Fibroblast of upper back skin (primary cell): ENCODE data around the gene ARL5A.
"Not testable (repeated sequence)": the region's sequence is repeated elsewhere in the genome, so short reads cannot be mapped to it uniquely, and the experiment has no call there.

Source experiments
- DNase-seq: peaks from one replicate; pipeline ENCODE4 v3.0.0-alpha.2; 2013

The ARL5A gene

DNA sequence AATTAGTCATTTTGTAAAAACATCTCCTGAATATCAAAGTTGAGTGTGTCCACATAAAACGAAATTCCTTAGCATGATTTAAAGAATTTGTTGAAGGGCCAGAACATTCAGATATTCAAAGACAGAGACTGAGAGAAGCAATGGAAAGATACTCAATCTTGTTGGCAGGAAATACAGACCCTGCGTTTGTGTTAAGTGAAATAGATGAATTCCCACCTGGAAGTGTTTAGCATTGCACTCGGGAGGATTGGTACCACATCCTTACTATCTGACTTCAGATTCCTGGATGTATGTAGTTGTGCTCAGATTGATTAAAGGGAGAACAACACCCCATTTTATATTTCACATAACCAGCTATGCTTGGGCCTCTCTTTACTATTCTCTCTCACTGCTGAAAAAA, 9.7 kb upstream of the ARL5A start:
- DNase-seq, result no peak

DNA sequence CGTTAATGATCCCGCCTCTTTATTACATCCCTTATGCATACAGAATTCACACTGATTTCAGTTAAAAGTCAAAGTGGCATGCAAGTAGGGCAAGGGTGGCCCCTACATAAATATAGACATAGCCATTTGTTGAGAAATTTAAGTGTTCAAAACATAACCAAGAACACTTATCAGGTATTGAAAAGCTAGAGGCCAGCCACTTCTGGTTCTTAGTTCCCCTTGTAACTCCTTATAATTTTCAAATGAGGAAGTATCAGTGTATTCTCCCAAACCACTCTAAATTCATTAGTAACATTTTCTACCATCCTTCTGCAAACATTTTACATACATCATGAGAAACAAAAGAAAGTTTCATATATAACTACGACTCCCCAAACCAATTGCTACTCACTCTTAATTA, 5.8 kb upstream of the ARL5A start:
- no peak for DNase-seq

GRCh38 chr2:151830961-151831360, 2.7 kb upstream of the ARL5A start:
- DNase-seq, result no peak

DNA sequence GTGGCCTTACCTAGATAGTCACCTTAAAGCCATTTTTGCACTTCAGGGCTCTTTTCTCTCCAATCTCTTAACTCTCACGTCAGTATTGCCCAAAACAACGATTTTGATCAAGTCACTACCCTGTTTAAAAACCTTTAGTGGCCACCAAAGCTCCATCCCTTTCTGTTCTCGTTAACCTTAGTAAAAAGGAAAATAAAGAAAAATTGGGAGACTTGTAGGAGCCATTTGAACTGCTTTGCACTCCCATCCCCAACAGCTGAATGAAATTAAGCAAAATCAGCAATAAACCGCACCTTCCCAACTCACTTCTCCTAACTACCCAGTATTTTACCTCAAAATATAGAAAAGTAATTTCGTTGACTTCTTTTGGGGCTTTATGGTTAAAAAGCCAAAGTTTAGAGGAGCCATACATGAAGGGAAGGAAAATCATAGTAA, 686 bp upstream of the ARL5A start:
- no peak for DNase-seq

- DNase-seq, result peak; percentile 20
Observed at GRCh38 chr2:151827564-151828142, 568 bp downstream of the ARL5A start.

- DNase-seq, result no peak
Observed at GRCh38 chr2:151826737-151827157, 1.5 kb downstream of the ARL5A start.

DNA sequence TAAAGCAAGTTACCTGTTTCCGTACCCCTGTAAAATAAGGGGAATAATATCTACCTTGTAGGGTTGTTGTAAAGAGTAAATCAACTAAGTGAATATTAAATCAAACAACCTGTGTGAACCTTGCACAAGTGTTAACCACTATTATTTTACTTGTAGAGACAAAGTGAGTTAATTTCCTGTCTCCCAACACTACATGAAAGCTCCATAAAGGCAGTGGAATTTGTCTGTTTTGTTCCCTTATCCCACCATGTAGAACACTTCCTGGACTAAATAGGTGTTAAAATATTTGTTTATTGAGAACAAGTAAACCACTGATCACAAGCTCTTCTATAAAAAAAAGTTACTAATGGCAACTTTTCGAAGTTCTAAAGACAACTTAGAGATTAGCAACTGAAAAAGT, 3.3 kb downstream of the ARL5A start:
- no peak for DNase-seq

- DNase-seq, result no peak
Observed at GRCh38 chr2:151823651-151824050, 4.6 kb downstream of the ARL5A start.

DNA sequence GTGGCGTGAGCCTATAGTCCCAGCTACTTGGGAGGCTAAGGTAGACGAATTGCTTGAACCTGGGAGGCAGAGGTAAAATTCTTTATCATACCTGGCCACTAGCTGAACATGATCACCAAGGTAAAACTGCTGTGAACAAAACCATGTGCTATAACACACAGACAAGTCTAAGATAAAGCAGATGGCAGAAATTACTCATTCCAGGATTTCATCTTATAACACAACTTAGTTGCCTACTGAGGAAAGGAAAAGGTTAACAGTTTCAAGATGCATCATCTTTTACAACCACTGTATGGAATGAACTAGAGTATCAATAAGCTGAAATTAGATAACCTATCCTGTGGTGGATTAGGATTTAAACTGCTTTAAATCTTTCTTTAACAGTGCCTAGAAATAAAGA, 8.3 kb downstream of the ARL5A start:
- no peak for DNase-seq

GRCh38 chr2:151817929-151818328, 10.3 kb downstream of the ARL5A start:
- DNase-seq, result no peak

GRCh38 chr2:151816843-151817242, 11.4 kb downstream of the ARL5A start:
- DNase-seq, result no peak

DNA sequence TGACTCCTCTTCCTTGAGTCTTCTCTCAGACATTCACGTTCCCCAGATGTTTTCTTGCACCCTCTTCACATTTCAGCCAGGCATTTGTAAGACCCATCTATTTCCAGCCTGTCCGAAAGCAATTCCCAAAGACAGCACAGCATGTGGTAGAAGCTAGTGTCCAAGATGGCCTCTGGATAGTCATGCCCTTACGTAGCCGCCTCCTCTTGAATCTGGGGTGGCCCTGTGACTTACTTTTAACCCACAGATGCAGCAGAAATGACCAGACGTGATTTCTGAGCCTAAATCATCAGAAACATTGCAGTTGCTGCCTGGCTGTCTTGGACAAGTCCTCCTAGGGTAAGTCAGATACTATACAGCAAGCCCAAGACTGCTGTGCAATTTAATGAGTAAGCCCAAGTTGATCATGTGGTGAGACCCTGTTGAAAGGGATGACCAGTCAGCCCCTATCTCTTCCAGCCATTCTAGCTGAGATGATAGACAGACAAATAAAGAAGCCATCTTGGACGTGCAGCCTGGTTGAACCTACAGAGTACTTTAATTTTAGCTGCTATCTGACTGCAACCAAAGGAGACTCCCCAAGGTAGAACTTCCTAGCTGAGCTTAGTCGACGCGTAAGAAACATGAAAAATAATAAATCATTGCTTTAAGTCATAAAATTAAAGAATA, 12.3 kb downstream of the ARL5A start:
- DNase-seq, result no peak

DNA sequence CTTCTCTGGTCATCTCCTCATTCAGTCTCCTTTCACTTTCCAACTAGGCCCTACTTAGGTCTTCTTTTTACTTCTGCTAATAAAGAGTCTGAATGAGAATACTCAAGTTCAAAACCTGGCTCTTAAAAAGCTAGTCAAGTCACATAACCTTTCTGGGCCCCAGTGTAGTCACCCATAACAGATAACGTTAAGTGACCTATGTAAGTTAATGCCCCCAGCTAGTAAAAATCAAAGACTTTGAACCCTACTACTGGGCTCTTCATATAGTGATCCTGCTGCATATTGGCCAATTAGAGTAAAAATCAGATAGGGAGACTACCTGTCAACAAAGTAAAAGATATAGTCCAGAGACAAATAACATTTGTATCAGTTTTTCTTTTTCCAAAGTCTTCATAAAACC, 17.7 kb downstream of the ARL5A start:
- DNase-seq, result no peak

GRCh38 chr2:151809073-151809383, 19.2 kb downstream of the ARL5A start:
- DNase-seq, result no peak

- DNase-seq, result peak; percentile 27
Observed at GRCh38 chr2:151808258-151809072, 19.8 kb downstream of the ARL5A start.

- DNase-seq, result no peak
Observed at GRCh38 chr2:151805961-151806360, 22.3 kb downstream of the ARL5A start.

- no peak for DNase-seq
Observed at GRCh38 chr2:151805343-151805742, 22.9 kb downstream of the ARL5A start.

DNA sequence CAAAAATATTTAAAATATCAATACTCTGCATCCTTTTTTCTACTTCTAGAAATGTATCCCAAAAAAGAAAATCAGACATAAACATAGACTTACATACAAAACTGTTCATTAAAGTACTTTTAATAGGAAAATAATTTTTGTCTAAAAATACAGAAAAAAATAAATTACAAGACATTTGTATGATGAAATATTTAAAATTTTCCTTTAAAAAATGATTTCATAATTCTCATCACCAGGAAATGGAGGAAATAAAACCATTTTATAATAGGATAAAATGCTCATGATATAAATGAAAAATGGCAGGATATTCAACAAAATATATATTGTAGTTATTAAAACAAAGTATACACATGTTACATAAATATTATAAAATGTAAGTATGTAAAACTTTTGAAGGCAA, 24.4 kb downstream of the ARL5A start:
- DNase-seq, result no peak

DNA sequence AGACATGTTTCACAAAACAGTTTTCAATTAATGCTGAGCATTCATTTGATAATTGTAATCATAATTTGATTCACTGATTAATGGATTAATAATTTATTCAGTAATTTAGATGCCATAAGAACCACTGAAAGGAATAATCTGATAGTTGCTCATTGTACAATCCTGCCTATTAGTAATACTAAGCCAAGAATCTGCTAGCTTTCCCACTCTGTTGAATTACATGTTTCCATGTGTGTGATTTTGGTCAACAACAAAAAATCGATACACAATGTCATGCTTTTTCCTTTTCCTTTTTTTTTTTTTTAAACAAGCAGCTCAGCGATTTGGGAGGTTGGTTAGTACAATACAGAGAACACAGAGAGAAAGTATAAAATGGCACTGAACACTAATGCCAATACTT, 25.9 kb downstream of the ARL5A start:
- no peak for DNase-seq

DNA sequence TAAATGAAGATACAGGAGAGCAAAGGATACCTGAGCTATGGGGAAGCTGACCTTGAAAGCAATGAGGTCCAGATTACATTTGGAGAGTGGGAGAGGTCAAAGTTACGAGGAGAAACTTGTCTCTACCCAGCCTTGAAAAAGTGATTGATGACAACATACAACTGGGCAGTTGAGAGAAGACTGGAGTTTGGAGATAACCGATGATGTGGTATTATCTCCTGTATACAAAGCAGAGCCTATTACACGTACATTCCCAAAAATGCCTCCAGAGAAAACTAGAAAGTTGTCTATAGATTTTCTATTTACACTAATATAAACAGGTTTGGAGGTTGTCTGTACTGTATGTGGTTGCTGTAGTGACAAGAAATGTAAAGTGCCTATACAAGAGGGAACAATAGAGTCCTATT, 28.3 kb downstream of the ARL5A start:
- DNase-seq, result no peak

- DNase-seq, result peak; percentile 10
Observed at GRCh38 chr2:151796774-151797173, 31.4 kb downstream of the ARL5A start.

DNA sequence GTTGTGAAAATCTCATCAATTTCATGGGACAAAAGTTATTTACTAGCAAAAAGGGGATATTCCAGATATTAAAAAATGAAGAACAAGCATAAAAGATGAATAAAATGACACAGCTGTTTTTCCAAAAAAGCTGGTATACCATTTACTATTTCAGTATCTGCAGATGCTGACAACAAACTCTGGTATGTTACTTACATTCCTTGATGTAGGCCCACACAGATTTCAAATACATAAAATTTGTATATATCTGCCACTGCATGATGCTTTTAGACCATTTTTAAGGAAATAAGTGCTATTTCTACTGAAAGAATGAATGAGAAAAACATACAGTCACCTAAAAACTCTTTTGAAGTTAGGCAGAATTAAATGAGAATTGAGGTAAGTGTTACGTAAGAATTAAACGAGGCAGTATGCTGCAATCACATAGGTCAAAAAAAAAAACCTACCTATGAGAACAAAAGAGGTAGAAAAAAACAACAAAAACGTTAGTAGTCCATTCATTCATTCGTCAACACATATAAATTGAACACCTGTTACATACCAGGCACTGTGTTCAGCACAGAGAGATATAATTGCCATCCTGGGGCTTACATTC, 32.5 kb downstream of the ARL5A start:
- peak; percentile 6 for DNase-seq

- not testable (repeated sequence) for DNase-seq
Observed at GRCh38 chr2:151794422-151794821, 33.8 kb downstream of the ARL5A start.

DNA sequence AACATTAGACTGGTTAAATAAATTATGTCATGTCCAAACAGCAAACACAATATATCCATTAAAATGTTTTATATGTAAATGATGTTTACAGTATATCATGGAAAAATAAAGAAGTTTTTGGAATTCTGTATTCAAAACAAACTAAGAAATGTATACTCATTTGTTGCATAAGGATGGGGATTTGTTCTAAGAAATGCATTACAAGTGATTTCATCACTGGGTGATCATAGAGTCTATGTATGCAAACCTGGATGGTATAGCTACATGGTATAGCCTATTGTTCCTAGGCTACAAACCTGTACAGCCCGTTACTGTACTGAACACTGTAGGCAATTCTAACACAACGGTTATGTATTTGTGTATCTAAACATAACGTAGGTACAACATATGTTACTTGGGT, 35.1 kb downstream of the ARL5A start:
- peak; percentile 4 for DNase-seq
